Upper lobe of left lung (tissue), 6 donors: ENCODE results near the gene CHRNB1. TPM values are rescaled to one million over a fixed set of nuclear protein-coding genes. Genes with fewer than 3 reads are reported as not detected.

Experiments
- ATAC-seq, 2 donors: fragments of 200-7000 bp; cut with Tn5 transposase; one replicate each; pipeline ENCODE4 v1.9.1; 2022; ENCODE audit warnings: mild to moderate bottlenecking in 2 of 2, moderate library complexity in 2 of 2; ENCODE audit not compliant: low FRiP score in 2 of 2
- DNase-seq, 2 donors: peaks; one replicate each; pipeline ENCODE4 v3.0.0-alpha.2; 2019 to 2020
- H3K27ac ChIP-seq, 4 donors: fragments of 200-600 bp; sonication (generic); one replicate each; pipeline ENCODE4 v1.5.1; 2016 to 2019
- H3K27me3 ChIP-seq, 4 donors: fragments of 200-600 bp; sonication (generic); one replicate each; pipeline ENCODE4 v1.5.1; 2017 to 2019
- H3K36me3 ChIP-seq, 4 donors: fragments of 200-600 bp; sonication (generic); one replicate each; pipeline ENCODE4 v1.5.1; 2016 to 2019
- H3K4me1 ChIP-seq, 4 donors: fragments of 200-600 bp; sonication (generic); one replicate each; pipeline ENCODE4 v1.5.1; 2018 to 2019
- H3K4me3 ChIP-seq, 4 donors: fragments of 200-600 bp; sonication (generic); one replicate each; pipeline ENCODE4 v1.5.1; 2017 to 2019; ENCODE audit warnings: mild to moderate bottlenecking in 2 of 4, moderate library complexity in 1 of 4
- H3K9me3 ChIP-seq, 4 donors: fragments of 200-600 bp; sonication (generic); one replicate each; pipeline ENCODE4 v1.5.1; 2018 to 2019
- EP300 ChIP-seq, 4 donors: sonication (generic); formaldehyde crosslinking; IDR thresholded peaks; one replicate each; pipeline ENCODE4 v1.5.1; 2017; ENCODE audit warnings: antibody characterized with exemption in 4 of 4, control low read depth in 2 of 4
- POLR2A ChIP-seq, 4 donors: fragments of 450-650 bp; IDR thresholded peaks; one replicate each; pipeline ENCODE4 v1.5.1; 2016 to 2017; ENCODE audit warnings: antibody characterized with exemption in 4 of 4, mild to moderate bottlenecking in 2 of 4
- POLR2AphosphoS5 ChIP-seq, 2 donors: sonication (generic); formaldehyde crosslinking; IDR thresholded peaks; one replicate each; pipeline ENCODE4 v1.5.1; 2017; ENCODE audit warnings: antibody characterized with exemption in 2 of 2
- WGBS, 2 donors: methylation state at CpG; one replicate each; pipeline ENCODE4 v1.1.5; 2017 to 2018; 5-methylcytosine and 5-hydroxymethylcytosine counted together
- total RNA-seq, 6 donors: library from RNA; depleted of rRNA in 4 of 6; stranded (reverse); fragments of >200 nt in 4 of 6; gene quantifications; one replicate each; pipeline versions ENCODE4 v1.1.0 to v1.2.1, GENCODE V29; 2016 to 2021
- TF ChIP-seq, protein P1 (sequence below), 6 experiments: fragments of 450-650 bp in 4 of 6; fragments of 200-600 bp in 2 of 6; sonication (generic) in 2 of 6; IDR thresholded peaks; one replicate each; pipeline ENCODE4 v1.5.1; 2016 to 2019; ENCODE audit warnings: antibody characterized with exemption in 6 of 6
- donor health status: DM: no; HTN: no; CAD: no; lungs with moderate emphysema.
- donor health status: DM: no; HTN: yes; CAD: no; lungs with severe emphysema.

CHRNB1 gene
- total RNA-seq, 6 donors from 2014 or later = 1.9 to 11.5 (median 7.0) TPM

DNA sequence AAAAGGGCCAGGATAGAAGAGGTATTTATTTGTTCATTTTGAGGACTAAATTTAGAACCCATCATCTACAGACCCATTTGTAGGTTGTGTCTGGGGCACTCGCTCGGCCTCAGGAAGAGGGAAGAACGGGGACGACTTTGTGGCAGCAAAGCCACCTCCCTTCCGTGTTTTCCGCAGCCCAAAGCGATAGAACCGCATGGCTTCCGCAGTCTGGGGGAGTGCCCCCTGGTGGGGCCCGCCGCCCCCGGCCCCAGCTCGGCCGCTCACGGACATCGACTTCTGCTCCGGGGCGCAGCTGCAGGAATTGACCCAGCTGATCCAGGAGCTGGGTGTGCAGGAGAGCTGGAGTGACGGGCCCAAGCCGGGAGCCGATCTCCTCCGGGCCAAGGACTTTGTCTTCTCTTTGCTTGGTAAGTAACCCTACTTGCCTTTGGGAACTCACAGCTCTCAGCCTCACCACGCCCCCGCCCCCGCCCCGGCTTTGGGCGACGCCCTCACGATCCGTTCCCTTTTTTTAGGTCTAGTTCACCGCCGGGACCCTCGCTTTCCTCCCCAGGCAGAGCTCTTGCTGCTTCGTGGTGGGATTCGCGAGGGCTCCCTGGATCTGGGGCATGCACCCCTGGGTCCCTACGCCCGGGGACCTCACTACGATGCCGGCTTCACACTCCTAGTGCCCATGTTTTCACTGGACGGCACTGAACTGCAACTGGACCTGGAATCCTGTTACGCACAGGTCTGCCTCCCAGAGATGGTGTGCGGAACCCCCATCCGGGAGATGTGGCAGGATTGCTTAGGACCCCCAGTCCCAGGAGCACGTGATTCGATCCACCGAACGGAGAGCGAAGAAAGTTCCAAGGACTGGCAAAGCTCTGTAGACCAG is 8.9 kb upstream of the CHRNB1 start:
- Histone ChIP-seq H3K27me3 (peaks cover 0 to 25% (median 18%) of the 10 kb centered on the region in 4 donors), H3K4me3 (peak overlapping the region; percentile 56 to 63 (median 58)), H3K36me3 (no peaks in the 10 kb centered on the region), H3K27ac (peak overlapping the region; percentile 65 to 85 (median 78)), H3K4me1 (peaks cover 50 to 60% (median 56%) of the 10 kb centered on the region in 4 donors), H3K9me3 (no peaks in the 10 kb centered on the region)
- DNase-seq = peak; percentile 71 to 93
- WGBS, 2 donors = 10 to 21% methylated on average over 13 to 48 of the region's 49 CpGs
- ATAC-seq = peak; percentile 37 to 51
- no peak for TF ChIP-seq POLR2AphosphoS5 (IDR thresholded peaks at IDR 0.05)
- TF ChIP-seq EP300 (IDR thresholded peaks at IDR 0.05) = no peak
- TF ChIP-seq, protein P1, sequence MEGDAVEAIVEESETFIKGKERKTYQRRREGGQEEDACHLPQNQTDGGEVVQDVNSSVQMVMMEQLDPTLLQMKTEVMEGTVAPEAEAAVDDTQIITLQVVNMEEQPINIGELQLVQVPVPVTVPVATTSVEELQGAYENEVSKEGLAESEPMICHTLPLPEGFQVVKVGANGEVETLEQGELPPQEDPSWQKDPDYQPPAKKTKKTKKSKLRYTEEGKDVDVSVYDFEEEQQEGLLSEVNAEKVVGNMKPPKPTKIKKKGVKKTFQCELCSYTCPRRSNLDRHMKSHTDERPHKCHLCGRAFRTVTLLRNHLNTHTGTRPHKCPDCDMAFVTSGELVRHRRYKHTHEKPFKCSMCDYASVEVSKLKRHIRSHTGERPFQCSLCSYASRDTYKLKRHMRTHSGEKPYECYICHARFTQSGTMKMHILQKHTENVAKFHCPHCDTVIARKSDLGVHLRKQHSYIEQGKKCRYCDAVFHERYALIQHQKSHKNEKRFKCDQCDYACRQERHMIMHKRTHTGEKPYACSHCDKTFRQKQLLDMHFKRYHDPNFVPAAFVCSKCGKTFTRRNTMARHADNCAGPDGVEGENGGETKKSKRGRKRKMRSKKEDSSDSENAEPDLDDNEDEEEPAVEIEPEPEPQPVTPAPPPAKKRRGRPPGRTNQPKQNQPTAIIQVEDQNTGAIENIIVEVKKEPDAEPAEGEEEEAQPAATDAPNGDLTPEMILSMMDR (IDR thresholded peaks at IDR 0.05) = peak in 3 of 6 experiments; percentile 16 to 32 (median 18)
- TF ChIP-seq POLR2A (IDR thresholded peaks at IDR 0.05) = peak in 1 of 4 donors; percentile 11

DNA sequence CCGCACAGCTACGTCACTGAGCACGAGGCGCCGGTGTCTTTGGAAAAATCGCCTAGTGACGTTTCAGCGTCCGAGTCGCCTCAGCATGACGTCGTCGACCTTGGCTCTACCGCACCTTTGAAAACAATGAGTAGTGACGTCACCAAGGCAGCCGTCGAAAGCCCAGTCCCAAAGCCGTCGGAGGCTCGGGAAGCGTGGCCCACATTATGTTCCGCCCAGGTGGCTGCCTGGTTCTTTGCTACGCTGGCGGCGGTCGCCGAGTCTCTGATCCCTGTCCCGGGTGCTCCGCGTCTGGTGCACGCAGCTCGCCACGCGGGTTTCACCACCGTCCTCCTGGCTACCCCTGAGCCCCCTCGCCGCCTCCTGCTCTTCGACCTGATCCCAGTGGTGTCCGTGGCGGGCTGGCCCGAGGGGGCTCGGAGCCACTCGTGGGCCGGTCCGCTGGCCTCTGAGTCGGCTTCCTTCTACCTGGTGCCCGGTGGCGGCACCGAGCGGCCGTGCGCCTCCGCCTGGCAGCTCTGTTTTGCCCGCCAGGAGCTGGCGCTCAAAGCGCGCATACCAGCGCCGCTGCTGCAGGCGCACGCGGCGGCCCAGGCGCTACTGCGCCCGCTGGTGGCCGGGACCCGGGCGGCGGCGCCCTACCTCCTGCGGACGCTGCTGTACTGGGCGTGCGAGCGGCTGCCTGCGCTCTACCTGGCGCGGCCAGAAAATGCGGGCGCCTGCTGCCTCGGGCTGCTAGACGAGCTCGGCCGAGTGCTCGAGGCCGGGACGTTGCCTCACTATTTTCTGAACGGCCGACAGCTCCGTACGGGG is 8.1 kb upstream of the CHRNB1 start:
- TF ChIP-seq, protein P1 (IDR thresholded peaks at IDR 0.05) = peak; percentile 80 to 97 (median 95)
- TF ChIP-seq EP300 (IDR thresholded peaks at IDR 0.05) (no peak), POLR2A (IDR thresholded peaks at IDR 0.05) (peak in 2 of 4 donors; percentile 32 to 45), POLR2AphosphoS5 (IDR thresholded peaks at IDR 0.05) (peak in 1 of 2 donors; percentile 41)

DNA sequence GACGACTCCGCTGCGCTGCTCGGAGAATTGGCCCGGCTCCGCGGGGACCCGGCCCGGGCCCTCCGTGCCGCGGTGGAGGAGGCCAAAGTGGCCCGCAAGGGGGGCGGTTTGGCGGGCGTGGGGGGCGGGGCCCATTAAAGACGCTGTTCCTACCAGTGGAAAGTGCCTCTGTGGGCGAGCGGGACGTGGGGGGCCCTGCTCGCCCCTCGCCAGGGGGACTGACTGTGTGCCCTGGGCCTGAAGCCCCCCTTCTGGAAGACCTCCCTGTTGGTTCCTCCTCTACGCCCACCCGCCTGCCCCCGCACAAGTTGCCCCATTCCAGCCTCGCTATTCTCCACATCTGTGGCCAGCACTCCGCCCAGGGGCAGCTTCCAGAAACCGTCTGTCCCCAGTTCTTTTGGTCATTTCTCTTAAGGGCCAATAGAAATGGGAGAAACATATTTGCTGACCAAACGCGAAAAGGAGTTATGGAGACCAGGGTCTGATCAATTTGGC is 7.4 kb upstream of the CHRNB1 start:
- WGBS, 2 donors = 34 to 68% methylated on average over 9 to 31 of the region's 31 CpGs
- Histone ChIP-seq H3K27ac (peak overlapping the region in 3 of 4 donors; percentile 65 to 84 (median 79)), H3K36me3 (no peaks in the 10 kb centered on the region), H3K4me3 (peak overlapping the region in 3 of 4 donors; percentile 56 to 63 (median 61)), H3K4me1 (peaks cover 50 to 60% (median 57%) of the 10 kb centered on the region in 4 donors), H3K9me3 (no peaks in the 10 kb centered on the region), H3K27me3 (peaks cover 0 to 25% (median 19%) of the 10 kb centered on the region in 4 donors)
- DNase-seq = no peak
- TF ChIP-seq, protein P1 (IDR thresholded peaks at IDR 0.05) = no peak
- TF ChIP-seq EP300 (IDR thresholded peaks at IDR 0.05) (no peak), POLR2A (IDR thresholded peaks at IDR 0.05) (no peak), POLR2AphosphoS5 (IDR thresholded peaks at IDR 0.05) (no peak)
- no peak for ATAC-seq

More for the DNA sequence above, 8.1 kb upstream of the CHRNB1 start:
- DNase-seq = peak; percentile 89 to 96
- peaks cover 0 to 25% (median 19%) of the 10 kb centered on the region in 4 donors for H3K27me3 ChIP-seq
- H3K9me3 ChIP-seq = no peaks in the 10 kb centered on the region
- WGBS, 2 donors = 15 to 23% methylated on average over 12 to 48 of the region's 92 CpGs
- peak overlapping the region; percentile 65 to 84 (median 78) for H3K27ac ChIP-seq
- peak overlapping the region in 3 of 4 donors; percentile 56 to 63 (median 61) for H3K4me3 ChIP-seq
- H3K36me3 ChIP-seq = no peaks in the 10 kb centered on the region
- H3K4me1 ChIP-seq = peaks cover 50 to 60% (median 57%) of the 10 kb centered on the region in 4 donors
- peak; percentile 85 to 90 for ATAC-seq

- WGBS, 2 donors = 19% methylated on average over 38 of the region's 48 CpGs
Measured at GRCh38 chr17:7437950-7438614, 6.8 kb upstream of the CHRNB1 start.

More at GRCh38 chr17:7437950-7438614, 6.8 kb upstream of the CHRNB1 start:
- DNase-seq = peak; percentile 72 to 95
- Histone ChIP-seq H3K4me3 (peak overlapping the region in 3 of 4 donors; percentile 25 to 61 (median 35)), H3K27me3 (peaks cover 0 to 25% (median 19%) of the 10 kb centered on the region in 4 donors), H3K27ac (no peak overlapping the region), H3K9me3 (no peaks in the 10 kb centered on the region), H3K36me3 (no peaks in the 10 kb centered on the region), H3K4me1 (peaks cover 50 to 60% (median 57%) of the 10 kb centered on the region in 4 donors)
- peak in 1 of 2 donors; percentile 45 for ATAC-seq
- TF ChIP-seq POLR2AphosphoS5 (IDR thresholded peaks at IDR 0.05) (no peak), EP300 (IDR thresholded peaks at IDR 0.05) (no peak), POLR2A (IDR thresholded peaks at IDR 0.05) (no peak)
- TF ChIP-seq, protein P1 (IDR thresholded peaks at IDR 0.05) = no peak
